NCI-H146 (cell line): ENCODE results near the gene DHCR7.
A peak's percentile ranks its signal among the peaks of the same experiment; 100 is the strongest.

Source experiments
- DNase-seq: peaks from one replicate; lab custom pipeline; 2025; lab: John Stamatoyannopoulos, UW

Gene DHCR7

GRCh38 chr11:71410363-71410966 lies 37.7 kb downstream of the DHCR7 start:
- no peak for DNase-seq

- no peak for DNase-seq
These were observed 39.4 kb downstream of the DHCR7 start for GRCh38 chr11:71408826-71409225.

- no peak for DNase-seq
These were observed 40.8 kb downstream of the DHCR7 start for GRCh38 chr11:71407356-71407755.

- DNase-seq = peak; percentile 50
These were observed 41.5 kb downstream of the DHCR7 start for GRCh38 chr11:71406681-71407080.

- no peak for DNase-seq
These were observed 44.0 kb downstream of the DHCR7 start for GRCh38 chr11:71404209-71404608.

GRCh38 chr11:71402878-71403277 lies 45.3 kb downstream of the DHCR7 start:
- DNase-seq = no peak

GRCh38 chr11:71400216-71400615 lies 48.0 kb downstream of the DHCR7 start:
- DNase-seq = no peak

GRCh38 chr11:71399341-71399740 lies 48.9 kb downstream of the DHCR7 start:
- no peak for DNase-seq

GRCh38 chr11:71397961-71398360 lies 50.2 kb downstream of the DHCR7 start:
- no peak for DNase-seq

GRCh38 chr11:71397331-71397860 lies 50.8 kb downstream of the DHCR7 start:
- peak; percentile 95 for DNase-seq

- DNase-seq = peak; percentile 95
These were observed 51.6 kb downstream of the DHCR7 start for GRCh38 chr11:71396548-71397123.

GRCh38 chr11:71395774-71396173 lies 52.4 kb downstream of the DHCR7 start:
- no peak for DNase-seq

- DNase-seq = no peak
These were observed 53.0 kb downstream of the DHCR7 start for GRCh38 chr11:71395263-71395560.

- no peak for DNase-seq
These were observed 54.9 kb downstream of the DHCR7 start for GRCh38 chr11:71393283-71393682.

GRCh38 chr11:71391796-71392195 lies 56.4 kb downstream of the DHCR7 start:
- no peak for DNase-seq

- DNase-seq = no peak
These were observed 56.8 kb downstream of the DHCR7 start for GRCh38 chr11:71391352-71391751.

- DNase-seq = no peak
These were observed 59.5 kb downstream of the DHCR7 start for GRCh38 chr11:71388637-71389235.

GRCh38 chr11:71387784-71388636 lies 60.2 kb downstream of the DHCR7 start:
- no peak for DNase-seq

GRCh38 chr11:71387200-71387599 lies 61.0 kb downstream of the DHCR7 start:
- DNase-seq = no peak

- no peak for DNase-seq
These were observed 62.0 kb downstream of the DHCR7 start for GRCh38 chr11:71386202-71386601.

- DNase-seq = no peak
These were observed 63.1 kb downstream of the DHCR7 start for GRCh38 chr11:71385091-71385490.

- DNase-seq = peak; percentile 92
These were observed 63.6 kb downstream of the DHCR7 start for GRCh38 chr11:71384561-71384960.
